AG04450 (cell line): Measurements from ENCODE around the gene IFFO2. TPM values are rescaled to one million over a fixed set of nuclear protein-coding genes. Genes with fewer than 3 reads are reported as not detected.

Experiments
- CTCF ChIA-PET: fragments of 300-600, 350-600 bp; formaldehyde crosslinking; extraction: SDS; loops from one replicate; lab custom pipeline; 2022; ENCODE audit warnings: antibody characterized with exemption, inconsistent platforms; lab: Charles Lee
- POLR2A ChIA-PET: fragments of 350-600 bp; formaldehyde crosslinking; extraction: SDS; loops from one replicate; lab custom pipeline; 2021; ENCODE audit warnings: antibody characterized with exemption, inconsistent platforms; lab: Yijun Ruan, JAX
- DNase-seq: peaks from one replicate; pipeline ENCODE4 v3.0.0-alpha.2; 2011; ENCODE audit warnings: low read depth, low spot score
- H3K27ac ChIP-seq: one replicate; pipeline ENCODE4 v1.5.1; 2012; ENCODE audit warnings: low read depth, low read length, control low read depth
- H3K27me3 ChIP-seq: one replicate; pipeline ENCODE4 v1.6.0; 2012; ENCODE audit warnings: low read length; ENCODE audit not compliant: control insufficient read depth, insufficient read depth
- H3K4me3 ChIP-seq: 2 replicates; pipeline ENCODE4 v1.5.1; 2011; ENCODE audit warnings: mild to moderate bottlenecking, low read depth, low read length, control low read depth
- H3K9me3 ChIP-seq: 2 replicates; pipeline ENCODE4 v1.5.1; 2012; ENCODE audit warnings: low read length; ENCODE audit not compliant: control insufficient read depth, insufficient read depth
- CTCF ChIP-seq: IDR thresholded peaks from 2 replicates; pipeline ENCODE4 v1.5.1; 2011; ENCODE audit warnings: low read depth, low read length, control low read depth, inconsistent platforms
- polyA plus RNA-seq: library from polyadenylated mRNA; depleted of rRNA; stranded (reverse); fragments of >200 nt; gene quantifications from 2 replicates; pipeline ENCODE4 v1.2.3, GENCODE V29; 2011

The IFFO2 gene
- polyA plus RNA-seq, 1 experiment = 6.8 TPM

GRCh38 chr1:18999359-18999758 lies 42.9 kb upstream of the IFFO2 start:
- ChIA-PET POLR2A (no interaction called here), CTCF (no interaction called here)
- H3K9me3 ChIP-seq = peaks cover 9% of the 10 kb centered on the region
- H3K4me3 ChIP-seq = no peak overlapping the region
- no peak for DNase-seq
- H3K27me3 ChIP-seq = no peaks in the 10 kb centered on the region
- no peak for TF ChIP-seq CTCF
- H3K27ac ChIP-seq = no peak overlapping the region

- Histone ChIP-seq H3K27ac (no peak overlapping the region), H3K9me3 (peaks cover 9% of the 10 kb centered on the region), H3K4me3 (no peak overlapping the region), H3K27me3 (no peaks in the 10 kb centered on the region)
- no peak for TF ChIP-seq CTCF
- CTCF ChIA-PET = no interaction called here
- no peak for DNase-seq
- POLR2A ChIA-PET = no interaction called here
These were observed 41.7 kb upstream of the IFFO2 start for GRCh38 chr1:18998016-18998724.

GRCh38 chr1:18997508-18997907 lies 41.0 kb upstream of the IFFO2 start:
- peaks cover 9% of the 10 kb centered on the region for H3K9me3 ChIP-seq
- no peak for TF ChIP-seq CTCF
- no peak overlapping the region for H3K4me3 ChIP-seq
- no peak for DNase-seq
- POLR2A ChIA-PET = no interaction called here
- CTCF ChIA-PET = no interaction called here
- no peak overlapping the region for H3K27ac ChIP-seq
- no peaks in the 10 kb centered on the region for H3K27me3 ChIP-seq

GRCh38 chr1:18996548-18997177 lies 40.2 kb upstream of the IFFO2 start:
- ChIA-PET CTCF (no interaction called here), POLR2A (no interaction called here)
- no peak overlapping the region for H3K27ac ChIP-seq
- no peak for DNase-seq
- peaks cover 2% of the 10 kb centered on the region for H3K27me3 ChIP-seq
- TF ChIP-seq CTCF = no peak
- H3K4me3 ChIP-seq = no peak overlapping the region
- H3K9me3 ChIP-seq = peaks cover 5% of the 10 kb centered on the region

GRCh38 chr1:18994381-18994780 lies 37.9 kb upstream of the IFFO2 start:
- ChIA-PET CTCF (no interaction called here), POLR2A (no interaction called here)
- peaks cover 2% of the 10 kb centered on the region for H3K27me3 ChIP-seq
- H3K4me3 ChIP-seq = no peak overlapping the region
- no peak overlapping the region for H3K27ac ChIP-seq
- TF ChIP-seq CTCF = no peak
- DNase-seq = no peak
- H3K9me3 ChIP-seq = no peaks in the 10 kb centered on the region; the same call in 1 of the 2 replicates
